Fibroblast of skin of back (primary cell): ENCODE results near the gene FOXK1.
"Not testable (repeated sequence)": the region's sequence is repeated elsewhere in the genome, so short reads cannot be mapped to it uniquely, and the experiment has no call there.

Source experiments
- DNase-seq: peaks from one replicate; pipeline ENCODE4 v3.0.0-alpha.2; 2013

FOXK1 gene

GRCh38 chr7:4667776-4668509 is 14.2 kb upstream of the FOXK1 start:
- DNase-seq = peak; percentile 99

GRCh38 chr7:4668510-4668847 is 13.6 kb upstream of the FOXK1 start:
- no peak for DNase-seq

- no peak for DNase-seq
Observed at GRCh38 chr7:4670791-4671190, 11.3 kb upstream of the FOXK1 start.

GRCh38 chr7:4675771-4676367 is 6.2 kb upstream of the FOXK1 start:
- no peak for DNase-seq

GRCh38 chr7:4677518-4677917 is 4.6 kb upstream of the FOXK1 start:
- not testable (repeated sequence) for DNase-seq

GRCh38 chr7:4681218-4681851 is 760 bp upstream of the FOXK1 start:
- no peak for DNase-seq

- no peak for DNase-seq
Observed at GRCh38 chr7:4682621-4683042, 537 bp downstream of the FOXK1 start.

- DNase-seq = no peak
Observed at GRCh38 chr7:4683043-4683883, 1.2 kb downstream of the FOXK1 start.

- peak; percentile 74 for DNase-seq
Observed at GRCh38 chr7:4683884-4684565, 1.9 kb downstream of the FOXK1 start.

GRCh38 chr7:4684846-4685245 is 2.8 kb downstream of the FOXK1 start:
- DNase-seq = no peak

- DNase-seq = not testable (repeated sequence)
Observed at GRCh38 chr7:4685676-4686075, 3.6 kb downstream of the FOXK1 start.

GRCh38 chr7:4687956-4688355 is 5.9 kb downstream of the FOXK1 start:
- no peak for DNase-seq

GRCh38 chr7:4689151-4689550 is 7.1 kb downstream of the FOXK1 start:
- no peak for DNase-seq

- no peak for DNase-seq
Observed at GRCh38 chr7:4689668-4690067, 7.6 kb downstream of the FOXK1 start.

- DNase-seq = no peak
Observed at GRCh38 chr7:4690953-4691856, 9.1 kb downstream of the FOXK1 start.

- DNase-seq = no peak
Observed at GRCh38 chr7:4692055-4692454, 10.0 kb downstream of the FOXK1 start.

GRCh38 chr7:4692622-4693021 is 10.5 kb downstream of the FOXK1 start:
- not testable (repeated sequence) for DNase-seq

GRCh38 chr7:4693152-4693551 is 11.1 kb downstream of the FOXK1 start:
- DNase-seq = no peak

- DNase-seq = no peak
Observed at GRCh38 chr7:4693749-4694148, 11.7 kb downstream of the FOXK1 start.

- DNase-seq = no peak
Observed at GRCh38 chr7:4694305-4694704, 12.2 kb downstream of the FOXK1 start.

GRCh38 chr7:4698707-4699275 is 16.7 kb downstream of the FOXK1 start:
- DNase-seq = no peak
